ENCODE measurements around the gene CADPS2. TPM values are rescaled to one million over a fixed set of nuclear protein-coding genes. Genes with fewer than 3 reads are reported as not detected.

The CADPS2 gene
- total RNA-seq, 1 experiment from 2014 or later: 7.4 TPM

DNA sequence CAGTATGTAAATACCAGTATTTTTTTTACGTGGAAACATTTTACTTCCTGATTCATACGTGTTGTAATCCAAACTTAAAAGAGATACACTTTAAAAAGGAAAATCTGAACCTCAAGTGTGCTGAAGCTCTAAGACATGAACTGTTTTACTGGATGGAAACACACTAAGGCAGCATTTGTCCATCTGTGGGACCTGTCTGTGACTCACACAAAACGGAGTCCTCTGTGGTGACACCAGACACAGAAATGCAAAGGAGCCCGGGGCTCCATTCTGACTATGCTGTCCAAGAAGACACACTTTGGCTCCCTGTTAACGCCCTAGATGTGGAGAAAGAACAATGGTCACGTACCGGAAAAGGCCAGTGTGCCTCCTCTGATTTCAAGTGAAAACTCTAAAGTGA lies 211.2 kb downstream of the CADPS2 start:
- no TSS peak for BruUV-seq (replicated peaks)
- Mint-ChIP-seq H3K4me1 (ENCODE audit: insufficient read depth, unreplicated experiment) (no peaks in the 10 kb centered on the region), H3K27me3 (ENCODE audit: insufficient read depth, unreplicated experiment) (no peaks in the 10 kb centered on the region), H3K4me3 (ENCODE audit: unreplicated experiment) (peak overlapping the region; percentile 24), H3K9me3 (ENCODE audit: unreplicated experiment) (no peaks in the 10 kb centered on the region), H3K36me3 (ENCODE audit: insufficient read depth, unreplicated experiment) (no peaks in the 10 kb centered on the region), H3K27ac (ENCODE audit: low read depth, unreplicated experiment) (peak overlapping the region; percentile 46)
- ChIA-PET POLR2A (interaction anchor here (0.7 kb wide), 1 partner anchor 36 kb away, joined by 3 read pairs; no protein-coding TSS in a partner anchor), CTCF (interaction anchor here (0.6 to 1.3 kb wide), 2 partner anchors 43 to 72 kb away, joined by 3 to 4 read pairs; no protein-coding TSS in a partner anchor)
- intact Hi-C loops (cut with micrococcal nuclease): no loop called here
- TF ChIP-seq, protein P1, sequence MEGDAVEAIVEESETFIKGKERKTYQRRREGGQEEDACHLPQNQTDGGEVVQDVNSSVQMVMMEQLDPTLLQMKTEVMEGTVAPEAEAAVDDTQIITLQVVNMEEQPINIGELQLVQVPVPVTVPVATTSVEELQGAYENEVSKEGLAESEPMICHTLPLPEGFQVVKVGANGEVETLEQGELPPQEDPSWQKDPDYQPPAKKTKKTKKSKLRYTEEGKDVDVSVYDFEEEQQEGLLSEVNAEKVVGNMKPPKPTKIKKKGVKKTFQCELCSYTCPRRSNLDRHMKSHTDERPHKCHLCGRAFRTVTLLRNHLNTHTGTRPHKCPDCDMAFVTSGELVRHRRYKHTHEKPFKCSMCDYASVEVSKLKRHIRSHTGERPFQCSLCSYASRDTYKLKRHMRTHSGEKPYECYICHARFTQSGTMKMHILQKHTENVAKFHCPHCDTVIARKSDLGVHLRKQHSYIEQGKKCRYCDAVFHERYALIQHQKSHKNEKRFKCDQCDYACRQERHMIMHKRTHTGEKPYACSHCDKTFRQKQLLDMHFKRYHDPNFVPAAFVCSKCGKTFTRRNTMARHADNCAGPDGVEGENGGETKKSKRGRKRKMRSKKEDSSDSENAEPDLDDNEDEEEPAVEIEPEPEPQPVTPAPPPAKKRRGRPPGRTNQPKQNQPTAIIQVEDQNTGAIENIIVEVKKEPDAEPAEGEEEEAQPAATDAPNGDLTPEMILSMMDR (IDR thresholded peaks at IDR 0.05; ENCODE audit: unreplicated experiment): no peak
- peak; percentile 39 for DNase-seq (ENCODE audit: unreplicated experiment)

DNA sequence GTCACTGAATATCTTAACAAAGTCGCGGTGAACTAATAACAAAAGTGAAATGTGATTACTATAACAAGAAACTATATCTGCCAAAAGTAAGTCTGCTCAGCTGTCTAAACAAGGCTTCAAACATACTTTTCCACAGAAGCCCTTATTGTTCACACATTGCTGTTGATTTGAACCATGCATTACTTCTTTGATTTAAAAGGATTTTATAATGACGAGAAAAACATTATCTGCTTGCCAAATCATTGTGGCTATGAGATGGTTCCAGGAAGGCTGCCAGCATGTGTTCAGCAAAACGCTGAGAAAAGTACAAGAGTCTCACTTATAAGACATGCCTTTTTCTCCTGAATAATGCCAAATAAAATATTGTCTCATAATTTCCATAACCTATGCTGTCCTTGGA lies 211.8 kb downstream of the CADPS2 start:
- peak overlapping the region; percentile 24 for H3K4me3 Mint-ChIP-seq (ENCODE audit: unreplicated experiment)
- CTCF ChIA-PET: interaction anchor here (1.3 kb wide), 1 partner anchor 73 kb away, joined by 3 read pairs; no protein-coding TSS in a partner anchor
- POLR2A ChIA-PET: interaction anchor here (0.6 to 0.7 kb wide), 2 partner anchors 35 to 479 kb away, joined by 3 read pairs; no protein-coding TSS in a partner anchor
- H3K4me1 Mint-ChIP-seq (ENCODE audit: insufficient read depth, unreplicated experiment): no peaks in the 10 kb centered on the region
- no peaks in the 10 kb centered on the region for H3K36me3 Mint-ChIP-seq (ENCODE audit: insufficient read depth, unreplicated experiment)
- intact Hi-C loops (cut with micrococcal nuclease): no loop called here
- DNase-seq (ENCODE audit: unreplicated experiment): peak; percentile 67
- no peaks in the 10 kb centered on the region for H3K9me3 Mint-ChIP-seq (ENCODE audit: unreplicated experiment)
- no peaks in the 10 kb centered on the region for H3K27me3 Mint-ChIP-seq (ENCODE audit: insufficient read depth, unreplicated experiment)
- peak overlapping the region; percentile 46 for H3K27ac Mint-ChIP-seq (ENCODE audit: low read depth, unreplicated experiment)
- TF ChIP-seq, protein P1 (IDR thresholded peaks at IDR 0.05; ENCODE audit: unreplicated experiment): no peak
- no TSS peak for BruUV-seq (replicated peaks)

DNA sequence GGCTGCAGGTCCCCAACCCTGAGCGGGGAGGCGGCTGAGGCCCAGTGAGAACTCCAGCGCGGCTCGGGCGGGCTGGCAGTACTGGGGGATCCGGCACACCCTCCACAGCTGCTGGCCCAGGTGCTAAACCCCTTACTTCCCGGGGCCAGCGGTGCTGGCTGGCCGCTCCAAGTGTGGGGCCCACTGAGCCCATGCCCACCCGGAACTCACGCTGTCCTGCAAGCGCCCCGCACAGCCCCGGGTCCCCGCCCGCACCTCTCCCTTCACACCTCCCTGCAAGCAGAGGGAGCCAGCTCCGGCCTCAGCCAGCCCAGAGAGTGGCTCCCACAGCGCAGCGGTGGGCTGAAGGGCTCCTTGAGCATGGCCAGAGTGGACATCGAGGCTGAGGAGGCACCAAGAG lies 212.3 kb downstream of the CADPS2 start:
- no TSS peak for BruUV-seq (replicated peaks)
- Mint-ChIP-seq H3K27me3 (ENCODE audit: insufficient read depth, unreplicated experiment) (no peaks in the 10 kb centered on the region), H3K9me3 (ENCODE audit: unreplicated experiment) (no peaks in the 10 kb centered on the region), H3K4me1 (ENCODE audit: insufficient read depth, unreplicated experiment) (no peaks in the 10 kb centered on the region), H3K4me3 (ENCODE audit: unreplicated experiment) (no peak overlapping the region), H3K27ac (ENCODE audit: low read depth, unreplicated experiment) (peak overlapping the region; percentile 46), H3K36me3 (ENCODE audit: insufficient read depth, unreplicated experiment) (no peaks in the 10 kb centered on the region)
- TF ChIP-seq, protein P1 (IDR thresholded peaks at IDR 0.05; ENCODE audit: unreplicated experiment): no peak
- DNase-seq (ENCODE audit: unreplicated experiment): no peak
- CTCF ChIA-PET: interaction anchor here (1.3 kb wide), 1 partner anchor 73 kb away, joined by 3 read pairs; no protein-coding TSS in a partner anchor
- intact Hi-C loops (cut with micrococcal nuclease): no loop called here
- POLR2A ChIA-PET: interaction anchor here (0.6 kb wide), 1 partner anchor 479 kb away, joined by 3 read pairs; no protein-coding TSS in a partner anchor

DNA sequence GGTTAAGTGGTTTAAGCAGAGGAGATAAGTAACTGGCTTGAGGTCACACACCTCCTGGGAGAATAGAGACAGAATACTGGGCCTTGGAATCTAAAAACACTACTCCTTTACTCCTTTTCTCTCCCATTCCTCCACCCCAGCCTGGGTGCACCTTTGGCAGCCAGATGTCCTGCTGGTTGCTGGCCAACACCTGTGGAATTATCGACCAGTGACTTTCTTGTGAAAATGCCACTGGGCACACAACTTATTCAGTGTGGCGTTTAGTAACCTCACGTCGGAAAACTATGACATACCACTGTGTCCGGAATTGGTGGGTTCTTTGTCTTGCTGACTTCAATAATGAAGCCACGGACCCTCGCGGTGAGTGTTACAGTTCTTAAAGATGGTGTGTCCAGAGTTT lies 213.7 kb downstream of the CADPS2 start:
- Mint-ChIP-seq H3K36me3 (ENCODE audit: insufficient read depth, unreplicated experiment) (no peaks in the 10 kb centered on the region), H3K9me3 (ENCODE audit: unreplicated experiment) (no peaks in the 10 kb centered on the region), H3K4me3 (ENCODE audit: unreplicated experiment) (no peak overlapping the region), H3K4me1 (ENCODE audit: insufficient read depth, unreplicated experiment) (no peaks in the 10 kb centered on the region), H3K27me3 (ENCODE audit: insufficient read depth, unreplicated experiment) (no peaks in the 10 kb centered on the region), H3K27ac (ENCODE audit: low read depth, unreplicated experiment) (no peak overlapping the region)
- ChIA-PET CTCF (no interaction called here), POLR2A (interaction anchor here (0.6 kb wide), 1 partner anchor 46 kb away, joined by 3 read pairs; no protein-coding TSS in a partner anchor)
- intact Hi-C loops (cut with micrococcal nuclease): no loop called here
- no TSS peak for BruUV-seq (replicated peaks)
- TF ChIP-seq, protein P1 (IDR thresholded peaks at IDR 0.05; ENCODE audit: unreplicated experiment): no peak
- DNase-seq (ENCODE audit: unreplicated experiment): no peak

Data from MCF 10A (cell line).